GM19023 (cell line): Measurements from ENCODE around the gene PSENEN.

ENCODE experiments used
- ATAC-seq: cut with Tn5 transposase; IDR thresholded peaks from one replicate; pipeline ENCODE4 v1.9.1; 2021; ENCODE audit warnings: mild to moderate bottlenecking, moderate library complexity; ENCODE audit not compliant: unreplicated experiment

PSENEN gene

GRCh38 chr19:35733180-35734125 is 12.0 kb upstream of the PSENEN start:
- ATAC-seq: no peak

- no peak for ATAC-seq
These were observed 11.2 kb upstream of the PSENEN start for GRCh38 chr19:35734273-35734672.

DNA sequence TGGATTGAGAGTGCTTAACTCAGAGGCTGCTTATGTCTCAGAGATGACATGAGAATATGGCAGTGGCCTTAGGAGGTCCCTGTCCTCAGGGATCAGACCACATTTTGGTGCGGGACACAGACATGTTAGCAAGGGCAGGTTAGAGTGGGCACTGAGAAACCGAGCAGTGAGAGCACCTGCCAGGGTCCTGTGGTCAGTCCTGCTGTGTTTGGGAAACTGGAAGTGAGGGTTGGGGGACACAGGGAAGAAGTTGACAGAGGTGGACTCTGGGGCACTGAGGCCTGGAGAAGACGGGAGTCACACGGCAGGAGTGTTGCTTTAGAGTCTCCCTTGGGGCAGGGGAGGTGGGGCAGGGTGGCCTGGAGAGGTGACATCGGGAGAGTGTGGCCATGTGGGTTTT is 10.6 kb upstream of the PSENEN start:
- no peak for ATAC-seq

DNA sequence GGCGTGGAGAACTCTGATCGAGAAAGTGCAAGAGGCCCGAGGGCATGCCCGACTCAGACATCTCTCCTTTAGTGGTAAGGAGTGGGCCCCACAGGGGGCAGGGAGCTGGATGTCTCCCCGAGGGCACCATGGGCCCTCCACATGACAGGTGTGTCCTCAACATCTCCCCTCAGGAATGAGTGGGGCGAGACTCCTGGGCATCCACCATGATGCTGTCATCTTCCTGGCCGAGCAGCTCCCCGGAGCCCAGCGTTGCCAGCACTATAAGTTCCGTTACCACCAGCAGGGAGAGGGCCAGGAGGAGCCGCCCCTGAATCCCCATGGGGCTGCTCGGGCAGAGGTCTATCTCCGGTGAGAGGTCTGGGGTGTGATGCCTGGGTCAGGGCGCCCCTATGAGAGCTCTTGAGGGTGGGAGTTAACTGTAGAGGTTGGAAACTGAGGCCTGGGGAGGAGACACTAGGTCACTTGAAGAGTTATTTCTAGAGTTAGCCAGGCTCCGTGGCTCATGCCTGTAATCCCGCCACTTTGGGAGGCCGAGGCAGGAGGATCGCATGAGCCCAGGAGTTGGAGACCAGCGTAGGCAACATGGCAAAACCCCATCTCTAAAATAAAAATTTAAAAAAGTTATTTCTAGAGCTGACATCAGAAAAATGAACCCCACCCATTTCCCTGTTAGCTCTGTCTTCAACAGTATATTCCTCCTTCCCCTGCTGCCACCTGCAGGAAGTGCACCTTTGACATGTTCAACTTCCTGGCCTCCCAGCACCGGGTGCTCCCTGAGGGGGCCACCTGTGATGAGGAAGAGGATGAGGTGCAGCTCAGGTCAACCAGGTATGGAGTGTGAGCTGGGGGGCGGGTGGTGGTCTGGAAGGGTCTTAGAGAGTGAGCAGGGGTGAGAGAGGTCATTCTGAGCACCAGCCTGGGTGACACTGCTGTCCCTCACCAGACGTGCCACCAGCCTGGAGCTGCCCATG is 8.3 kb upstream of the PSENEN start:
- ATAC-seq: no peak

GRCh38 chr19:35738021-35738886 is 7.2 kb upstream of the PSENEN start:
- ATAC-seq: no peak

- ATAC-seq: no peak
These were observed 6.6 kb upstream of the PSENEN start for GRCh38 chr19:35738887-35739229.

GRCh38 chr19:35739275-35740107 is 6.0 kb upstream of the PSENEN start:
- ATAC-seq: no peak

DNA sequence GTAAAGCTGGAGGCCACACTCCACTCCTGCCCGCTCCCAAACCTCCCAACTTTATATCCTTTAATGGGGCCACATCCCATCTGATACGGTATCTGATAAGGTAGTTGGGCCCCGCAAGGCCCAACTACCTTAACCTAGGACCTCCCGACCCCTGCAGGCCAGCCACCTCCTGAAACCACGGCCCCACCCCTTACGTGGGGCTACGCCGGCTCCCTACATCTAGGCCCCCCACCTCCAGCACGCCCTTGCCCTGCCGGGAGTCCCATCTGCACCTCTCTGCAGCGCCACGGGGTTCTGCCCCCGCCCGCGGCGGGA is 5.4 kb upstream of the PSENEN start:
- peak; percentile 7 for ATAC-seq

DNA sequence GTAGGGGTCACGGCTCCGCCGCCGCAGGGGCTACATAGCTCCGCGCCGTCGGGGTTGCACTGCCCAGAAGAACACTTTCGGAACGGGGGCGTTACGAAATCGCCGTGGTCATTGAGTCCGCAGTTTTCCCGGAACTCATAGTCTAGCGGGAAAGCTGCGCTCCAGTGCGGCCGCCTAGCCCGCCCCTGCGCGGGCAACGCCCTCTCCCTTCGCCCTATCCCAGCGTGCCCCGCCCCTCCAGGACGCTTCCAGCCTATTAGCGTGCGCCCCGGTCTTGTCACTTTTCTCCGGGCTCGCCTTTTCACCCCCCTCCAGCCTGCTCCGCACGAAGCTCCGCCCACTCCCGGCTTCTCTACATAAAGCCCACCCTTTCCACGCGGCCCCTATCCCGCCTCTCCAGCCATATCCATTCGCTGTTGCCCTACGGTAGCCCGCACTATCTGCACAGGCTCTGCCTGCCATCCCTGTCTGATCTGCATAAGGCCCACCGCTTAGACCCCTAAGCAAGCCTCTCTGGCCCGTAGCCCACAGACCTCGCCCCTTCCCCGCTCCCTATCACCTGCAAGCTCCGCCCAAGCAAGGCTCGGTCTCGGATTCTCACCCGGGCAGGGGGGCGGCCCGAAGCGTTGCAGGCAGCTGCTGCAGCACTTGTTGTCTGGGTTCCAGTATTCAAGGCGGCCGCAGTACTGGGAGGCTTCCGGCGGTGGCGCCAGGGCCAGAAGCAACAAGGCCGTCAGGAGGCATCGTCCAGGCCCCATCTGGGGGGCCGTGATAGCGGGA is 4.8 kb upstream of the PSENEN start:
- peak; percentile 63 for ATAC-seq

- no peak for ATAC-seq
These were observed 4.3 kb upstream of the PSENEN start for GRCh38 chr19:35741203-35741515.

DNA sequence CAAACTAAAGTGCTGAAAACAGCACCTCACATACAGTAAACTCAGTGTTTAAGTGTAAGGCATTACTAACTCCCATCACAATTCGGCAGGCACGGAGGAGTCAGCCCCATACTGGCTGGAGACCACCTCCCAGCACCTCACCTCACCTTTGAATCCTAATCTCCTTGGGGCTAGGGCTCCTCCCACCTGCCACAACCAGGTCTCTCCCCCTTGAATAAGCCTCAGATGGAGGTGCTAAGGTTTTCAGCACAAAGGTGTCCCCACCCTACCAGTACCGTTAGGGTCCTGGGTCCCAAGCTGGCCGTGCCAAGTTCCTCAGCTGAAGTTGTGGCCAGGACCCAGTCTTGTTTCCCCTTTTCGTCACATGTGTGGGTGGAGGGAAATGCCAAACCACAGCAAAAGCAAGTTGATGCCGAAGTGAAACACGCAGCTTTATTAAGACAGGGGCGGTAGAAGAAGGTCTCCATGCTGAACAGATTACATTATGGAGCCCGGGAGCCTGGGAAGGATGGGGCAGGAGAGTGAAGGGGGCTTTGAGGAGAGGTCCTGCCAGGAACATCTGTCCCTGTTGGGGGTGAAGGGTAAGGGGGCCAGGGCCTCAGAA is 3.2 kb upstream of the PSENEN start, which contains the start of gene IGFLR1:
IGFLR1 (minus strand) TSS at position 332 of the 604 bp plus-strand sequence. CDS start 1,272 bp downstream, outside the sequence.
- no peak for ATAC-seq

DNA sequence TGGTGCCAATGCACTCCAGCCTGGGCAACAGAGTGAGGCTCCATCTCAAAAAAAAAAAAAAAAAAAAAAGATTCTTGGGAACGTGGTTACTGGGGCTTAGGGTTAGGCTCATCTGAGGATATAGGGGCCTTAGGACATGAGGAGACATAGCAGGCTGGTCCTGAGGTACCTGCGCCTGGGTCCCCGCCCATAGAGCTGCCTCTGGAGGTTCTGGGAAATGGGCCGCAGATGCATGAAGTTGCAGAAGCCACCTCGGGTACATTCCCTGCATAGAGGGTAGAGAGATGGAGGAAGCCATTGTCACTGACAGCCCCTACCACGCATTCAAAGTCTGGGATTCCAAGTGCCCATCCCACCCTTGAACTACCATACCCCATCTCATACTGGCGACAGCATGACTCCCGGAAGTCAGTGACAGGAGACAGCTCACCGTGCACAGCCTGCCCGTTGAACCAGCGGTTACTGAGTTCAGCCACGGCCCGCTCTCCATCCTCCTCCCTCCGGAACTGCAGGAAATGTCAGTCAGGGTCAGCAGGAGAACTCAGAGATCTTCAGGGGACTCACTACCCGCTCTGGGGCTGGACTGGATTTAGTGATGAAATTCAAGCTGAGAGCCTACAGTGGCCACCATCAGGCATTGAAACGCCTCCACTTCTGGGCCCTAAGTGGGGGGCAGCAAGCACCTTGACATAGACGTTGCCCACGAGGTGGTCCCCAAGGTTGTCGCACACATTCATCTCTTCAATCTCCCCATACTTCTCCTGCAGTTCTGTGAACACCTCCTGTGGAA is 1.6 kb upstream of the PSENEN start:
- ATAC-seq: no peak

GRCh38 chr19:35744430-35745327 is 772 bp upstream of the PSENEN start:
- ATAC-seq: peak; percentile 37

DNA sequence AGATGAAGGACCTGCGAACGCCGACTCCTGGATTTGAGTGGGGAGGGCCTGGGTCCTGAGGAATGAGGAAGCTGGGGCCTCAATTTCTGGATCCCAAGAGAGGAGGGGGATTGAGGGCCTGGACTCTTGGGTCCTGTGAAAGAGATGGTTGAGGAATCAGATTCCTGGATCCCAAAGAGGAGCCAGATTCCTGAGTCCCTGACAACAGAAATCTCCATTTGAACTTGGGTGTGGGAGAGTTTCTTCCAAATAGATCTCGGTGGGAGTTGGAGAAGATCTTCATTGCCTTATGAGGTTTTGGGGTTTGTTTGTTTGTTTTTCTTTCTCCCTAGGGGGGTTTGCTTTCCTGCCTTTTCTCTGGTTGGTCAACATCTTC is 624 bp downstream of the PSENEN start:
- ATAC-seq: no peak

DNA sequence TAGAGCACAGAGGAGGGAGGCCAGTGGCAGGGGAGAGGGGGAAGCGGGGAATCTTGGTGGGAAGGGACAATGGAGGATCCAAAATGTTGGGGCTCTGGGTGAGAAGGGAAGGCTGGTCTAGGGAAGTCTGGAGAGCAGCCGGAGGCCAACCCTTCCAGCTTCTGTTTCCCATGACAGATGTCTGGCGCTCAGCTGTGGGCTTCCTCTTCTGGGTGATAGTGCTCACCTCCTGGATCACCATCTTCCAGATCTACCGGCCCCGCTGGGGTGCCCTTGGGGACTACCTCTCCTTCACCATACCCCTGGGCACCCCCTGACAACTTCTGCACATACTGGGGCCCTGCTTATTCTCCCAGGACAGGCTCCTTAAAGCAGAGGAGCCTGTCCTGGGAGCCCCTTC is 1.1 kb downstream of the PSENEN start:
- no peak for ATAC-seq

GRCh38 chr19:35748106-35749020 is 2.9 kb downstream of the PSENEN start, which contains the start of gene LIN37:
Gene LIN37, plus strand, starts transcription at chr19:35748576. Its CDS starts 149 bp downstream, at chr19:35748725.
- peak; percentile 65 for ATAC-seq
